IMR-90 (cell line): ENCODE data around the gene ZNRF3. TPM values are rescaled to one million over a fixed set of nuclear protein-coding genes. Genes with fewer than 3 reads are reported as not detected.

Experiments used
- ATAC-seq: fragments of 200-7000 bp; cut with Tn5 transposase; 2 replicates; pipeline ENCODE4 v1.9.1; 2020; ENCODE audit warnings: low read depth, mild to moderate bottlenecking, moderate library complexity
- BruUV-seq: library from RNA; stranded (reverse); fragments of 400-500 nt; replicated peaks from 2 replicates; lab custom pipeline; 2021; lab: Mats Ljungman, UMichigan
- CTCF ChIA-PET: fragments of 300-600 bp; formaldehyde crosslinking; extraction: SDS; loops from one replicate; lab custom pipeline; 2021; ENCODE audit warnings: antibody characterized with exemption; lab: Yijun Ruan, JAX
- POLR2A ChIA-PET: fragments of 300-600 bp; sonication (Branson Sonifier 250); formaldehyde crosslinking; loops from one replicate; lab custom pipeline; 2022; ENCODE audit warnings: antibody characterized with exemption; ENCODE audit not compliant: unreplicated experiment; lab: Charles Lee
- DNase-seq: peaks from one replicate; pipeline ENCODE4 v3.0.0; 2013
- H2AFZ ChIP-seq: replicated peaks from 2 replicates; pipeline ENCODE3; 2013; ENCODE audit warnings: low read length, mild to moderate bottlenecking; ENCODE audit not compliant: poor library complexity
- H2AK5ac ChIP-seq: 2 replicates; pipeline ENCODE4 v1.6.1; 2013; ENCODE audit warnings: low read depth, low read length, inconsistent platforms
- H2AK9ac ChIP-seq: replicated peaks from 2 replicates; pipeline ENCODE3; 2013; ENCODE audit warnings: mild to moderate bottlenecking, low read depth, low read length, moderate library complexity; ENCODE audit not compliant: poor library complexity
- H2BK120ac ChIP-seq: 2 replicates; pipeline ENCODE4 v1.6.1; 2013; ENCODE audit warnings: low read depth, low read length, inconsistent platforms
- H2BK15ac ChIP-seq: 3 replicates; pipeline ENCODE4 v1.6.1; 2013; ENCODE audit warnings: low read depth, low read length, inconsistent platforms
- H2BK20ac ChIP-seq: 2 replicates; pipeline ENCODE4 v1.6.1; 2013; ENCODE audit warnings: low read depth, mild to moderate bottlenecking, inconsistent platforms, low read length, moderate library complexity
- H2BK5ac ChIP-seq: 2 replicates; pipeline ENCODE4 v1.6.1; 2013; ENCODE audit warnings: mild to moderate bottlenecking, low read depth, low read length, inconsistent platforms; ENCODE audit not compliant: poor library complexity, severe bottlenecking
- H3K14ac ChIP-seq: replicated peaks from 2 replicates; pipeline ENCODE4 v1.6.1; 2013; ENCODE audit warnings: low read depth, low read length, inconsistent platforms
- H3K18ac ChIP-seq: 2 replicates; pipeline ENCODE4 v1.6.1; 2013; ENCODE audit warnings: low read depth, low read length, control low read depth
- H3K23ac ChIP-seq: 2 replicates; pipeline ENCODE4 v1.6.1; 2013; ENCODE audit warnings: low read depth, low read length, inconsistent platforms
- H3K27ac ChIP-seq: 2 replicates; pipeline ENCODE4 v1.5.1; 2013; ENCODE audit warnings: mild to moderate bottlenecking, control low read depth, low read length; ENCODE audit not compliant: insufficient read depth
- H3K27me3 ChIP-seq: 2 replicates; pipeline ENCODE4 v1.6.1; 2013; ENCODE audit warnings: low read length; ENCODE audit not compliant: control insufficient read depth, insufficient read depth
- H3K36me3 ChIP-seq: 2 replicates; pipeline ENCODE4 v1.6.1; 2013; ENCODE audit warnings: low read length, mixed read lengths; ENCODE audit not compliant: control insufficient read depth, insufficient read depth
- H3K4ac ChIP-seq: 2 replicates; pipeline ENCODE4 v1.6.1; 2013; ENCODE audit warnings: low read depth, low read length, inconsistent platforms
- H3K4me1 ChIP-seq: 2 replicates; pipeline ENCODE4 v1.6.1; 2013; ENCODE audit warnings: low read length, mixed read lengths; ENCODE audit not compliant: control insufficient read depth, insufficient read depth
- H3K4me2 ChIP-seq: 2 replicates; pipeline ENCODE4 v1.6.1; 2013; ENCODE audit warnings: low read depth, mild to moderate bottlenecking, control low read depth, low read length, moderate library complexity
- H3K4me3 ChIP-seq: 2 replicates; pipeline ENCODE4 v1.5.1; 2013; ENCODE audit warnings: low read depth, mild to moderate bottlenecking, control low read depth, low read length, moderate library complexity; ENCODE audit not compliant: insufficient read depth
- H3K56ac ChIP-seq: 2 replicates; pipeline ENCODE4 v1.6.1; 2013; ENCODE audit warnings: low read length, inconsistent platforms; ENCODE audit not compliant: insufficient read depth; ENCODE audit errors: extremely low read depth
- H3K79me1 ChIP-seq, 2 experiments: 2 replicates each; pipeline ENCODE4 v1.6.1; 2013; ENCODE audit warnings: low read length in 2 of 2, inconsistent platforms in 1 of 2, low read depth in 1 of 2
- H3K9ac ChIP-seq: 2 replicates; pipeline ENCODE4 v1.6.1; 2013; ENCODE audit warnings: low read depth, low read length, control low read depth
- H3K9me1 ChIP-seq: 2 replicates; pipeline ENCODE4 v1.6.1; 2013; ENCODE audit warnings: low read length, inconsistent platforms; ENCODE audit not compliant: insufficient read depth
- H3K9me3 ChIP-seq: 2 replicates; pipeline ENCODE4 v1.6.1; 2013; ENCODE audit warnings: low read length; ENCODE audit not compliant: control insufficient read depth, insufficient read depth
- H4K20me1 ChIP-seq: 2 replicates; pipeline ENCODE4 v1.6.1; 2013; ENCODE audit warnings: low read length, inconsistent platforms; ENCODE audit not compliant: insufficient read depth
- H4K5ac ChIP-seq: 2 replicates; pipeline ENCODE4 v1.6.1; 2013; ENCODE audit warnings: mild to moderate bottlenecking, low read depth, low read length, control low read depth
- H4K8ac ChIP-seq, 2 experiments: 2 replicates each; pipeline ENCODE4 v1.6.1; 2013; ENCODE audit warnings: low read depth in 2 of 2, low read length in 2 of 2, control low read depth in 1 of 2, inconsistent platforms in 1 of 2
- H4K91ac ChIP-seq: 2 replicates; pipeline ENCODE4 v1.6.1; 2013; ENCODE audit warnings: low read depth, low read length, inconsistent platforms; ENCODE audit not compliant: insufficient read depth
- FOS ChIP-seq: fragments of 150-350 bp; IDR thresholded peaks from 2 replicates; pipeline ENCODE4 v1.6.1; 2016; ENCODE audit warnings: low read depth, low read length
- MAFK ChIP-seq: IDR thresholded peaks from 2 replicates; pipeline ENCODE4 v1.6.1; 2012; ENCODE audit warnings: low read depth, low read length, improper control_type of control experiment
- SMC3 ChIP-seq: fragments of 150-350 bp; IDR thresholded peaks from 2 replicates; pipeline ENCODE4 v1.6.1; 2016; ENCODE audit warnings: low read depth, mild to moderate bottlenecking, antibody characterized with exemption, low read length, moderate library complexity
- WGBS, 2 experiments: methylation state at CpG; one replicate each; pipeline versions ENCODE4 v1.1.5 to v1.1.7; 2013; ENCODE audit warnings: missing lambda C conversion rate in 2 of 2; ENCODE audit not compliant: insufficient read length in 1 of 2; ENCODE audit errors: extremely low coverage in 2 of 2; 5-methylcytosine and 5-hydroxymethylcytosine counted together
- dilution Hi-C: fragments of 300-500 bp; cut with HindIII; formaldehyde crosslinking; loops from one replicate; pipeline ENCODE4 v1.14.3; 2018; ENCODE audit warnings: low sequenced_read_pairs; ENCODE audit not compliant: unreplicated experiment
- in situ Hi-C: fragments of 300-500 bp; cut with MboI; formaldehyde crosslinking; loops from 3 replicates; pipeline ENCODE4 v1.14.3; 2019; ENCODE audit warnings: low sequenced_read_pairs, inconsistent platforms, mixed read lengths
- intact Hi-C: fragments of 100-400 bp; cut with micrococcal nuclease; formaldehyde crosslinking; loops from 2 replicates; pipeline ENCODE4 v1.10.0; 2022
- polyA plus RNA-seq, 3 experiments: library from polyadenylated mRNA; depleted of rRNA; stranded (reverse); fragments of >200 nt; gene quantifications; 2 replicates each; pipeline ENCODE4 v1.2.3, GENCODE V29; 2012; ENCODE audit warnings: low replicate concordance in 1 of 3
- total RNA-seq: library from RNA; depleted of rRNA; stranded (reverse); fragments of >200 nt; gene quantifications from 2 replicates; pipeline ENCODE4 v1.2.3, GENCODE V29; 2012

Gene ZNRF3
- total and polyA plus RNA-seq, 2 of the 4 experiments (the other 2 are of a cell fraction): 1.4 to 2.4 TPM

- intact Hi-C loops: no loop called here
- no CpG with 5 or more reads among the region's 9 CpGs for WGBS, 2 experiments
- Histone ChIP-seq H3K14ac (no peak overlapping the region), H2BK5ac (no peak overlapping the region), H3K4me2 (no peak overlapping the region), H3K4ac (no peak overlapping the region), H2BK120ac (no peak overlapping the region), H3K9me1 (peaks cover 16% of the 10 kb centered on the region), H2AK5ac (peak overlapping the region; percentile 36; the same call in 1 of the 2 replicates), H3K56ac (no peak overlapping the region), H3K4me1 (peaks cover 18% of the 10 kb centered on the region), H3K36me3 (no peaks in the 10 kb centered on the region), H3K9me3 (no peaks in the 10 kb centered on the region), H2BK15ac (0 out of 3 replicates have a peak overlapping the region, but pooled peaks have one; percentile 11), H4K91ac (no peak overlapping the region), H2BK20ac (peak overlapping the region; percentile 35; the same call in 1 of the 2 replicates), H3K18ac (no peak overlapping the region), H2AK9ac (no peak overlapping the region), H2AFZ (no peak overlapping the region), H3K9ac (no peak overlapping the region), H3K79me1 (peaks cover 14 to 24% of the 10 kb centered on the region in 2 experiments; a peak in 3 of 4 replicates), H3K23ac (no peak overlapping the region), H3K27ac (no peak overlapping the region), H4K5ac (no peak overlapping the region), H3K4me3 (no peak overlapping the region), H3K27me3 (no peaks in the 10 kb centered on the region), H4K20me1 (no peaks in the 10 kb centered on the region), H4K8ac (peak overlapping the region in 1 of 2 experiments; percentile 74; a peak in 1 of 4 replicates)
- in situ Hi-C loops: no loop called here
- POLR2A ChIA-PET: no interaction called here
- CTCF ChIA-PET: interaction anchor here (1.3 kb wide), 1 partner anchor 10 kb away, joined by 3 read pairs; no protein-coding TSS in a partner anchor
- no peak for DNase-seq
- dilution Hi-C loops: no loop called here
- TF ChIP-seq SMC3 (no peak), FOS (no peak), MAFK (peak; percentile 72)
- no TSS peak for BruUV-seq
- no peak for ATAC-seq
Measured at GRCh38 chr22:29029202-29030000, 146.0 kb downstream of the ZNRF3 start.
